ENCODE results near the gene SMIM13.

SMIM13 gene

DNA sequence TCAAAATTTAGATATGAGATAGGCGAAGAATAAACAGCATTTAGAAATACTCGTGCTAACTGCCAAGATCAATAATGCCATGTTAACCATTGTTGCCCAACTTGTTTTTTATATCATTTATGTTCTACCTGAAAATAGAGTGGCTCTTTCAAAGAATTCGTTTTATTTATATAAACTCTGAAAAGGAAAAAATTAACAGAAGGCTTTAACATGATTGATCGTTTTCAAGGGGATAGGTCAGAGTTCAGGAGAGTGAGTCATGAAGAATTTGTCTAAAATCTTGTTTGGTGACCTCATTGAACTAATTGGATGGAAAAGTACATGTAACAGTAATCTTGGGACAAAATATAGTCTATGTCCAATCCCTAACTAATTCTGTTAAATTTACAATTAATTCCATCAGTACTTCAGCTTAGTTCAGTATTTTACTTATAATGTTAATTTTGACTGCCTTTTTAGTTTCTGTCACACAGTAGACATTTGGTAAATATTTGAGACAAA lies 38.5 kb upstream of the SMIM13 start:
- H3K4me3 ChIP-seq (ENCODE audit: low read length) = no peak overlapping the region
- TF ChIP-seq, protein P1, sequence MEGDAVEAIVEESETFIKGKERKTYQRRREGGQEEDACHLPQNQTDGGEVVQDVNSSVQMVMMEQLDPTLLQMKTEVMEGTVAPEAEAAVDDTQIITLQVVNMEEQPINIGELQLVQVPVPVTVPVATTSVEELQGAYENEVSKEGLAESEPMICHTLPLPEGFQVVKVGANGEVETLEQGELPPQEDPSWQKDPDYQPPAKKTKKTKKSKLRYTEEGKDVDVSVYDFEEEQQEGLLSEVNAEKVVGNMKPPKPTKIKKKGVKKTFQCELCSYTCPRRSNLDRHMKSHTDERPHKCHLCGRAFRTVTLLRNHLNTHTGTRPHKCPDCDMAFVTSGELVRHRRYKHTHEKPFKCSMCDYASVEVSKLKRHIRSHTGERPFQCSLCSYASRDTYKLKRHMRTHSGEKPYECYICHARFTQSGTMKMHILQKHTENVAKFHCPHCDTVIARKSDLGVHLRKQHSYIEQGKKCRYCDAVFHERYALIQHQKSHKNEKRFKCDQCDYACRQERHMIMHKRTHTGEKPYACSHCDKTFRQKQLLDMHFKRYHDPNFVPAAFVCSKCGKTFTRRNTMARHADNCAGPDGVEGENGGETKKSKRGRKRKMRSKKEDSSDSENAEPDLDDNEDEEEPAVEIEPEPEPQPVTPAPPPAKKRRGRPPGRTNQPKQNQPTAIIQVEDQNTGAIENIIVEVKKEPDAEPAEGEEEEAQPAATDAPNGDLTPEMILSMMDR (conservative IDR thresholded peaks at IDR 0.05; ENCODE audit: low read depth, low read length) = no peak
- DNase-seq (ENCODE audit: low read depth) = peak; percentile 48

DNA sequence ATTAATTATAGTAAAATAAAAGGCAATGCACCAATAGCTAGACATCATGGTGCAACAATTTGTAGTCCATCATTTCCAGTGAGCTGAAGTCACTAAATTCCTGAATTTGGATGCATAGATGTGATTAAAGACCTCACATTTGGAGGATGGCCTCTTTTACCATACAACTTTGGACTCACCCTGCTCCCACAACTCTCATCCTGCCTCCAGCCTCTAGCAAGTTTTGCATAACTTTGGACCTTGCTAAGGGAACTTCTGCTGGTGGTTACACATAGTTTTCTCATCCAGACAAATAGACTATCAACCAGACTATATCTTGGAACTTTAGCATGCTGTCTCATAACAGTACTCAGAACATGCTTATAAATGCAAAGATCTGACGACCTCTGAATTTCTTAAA lies 36.8 kb upstream of the SMIM13 start:
- no peak overlapping the region for H3K4me3 ChIP-seq (ENCODE audit: low read length)
- no peak for DNase-seq (ENCODE audit: low read depth)
- TF ChIP-seq, protein P1 (conservative IDR thresholded peaks at IDR 0.05; ENCODE audit: low read depth, low read length) = no peak

DNA sequence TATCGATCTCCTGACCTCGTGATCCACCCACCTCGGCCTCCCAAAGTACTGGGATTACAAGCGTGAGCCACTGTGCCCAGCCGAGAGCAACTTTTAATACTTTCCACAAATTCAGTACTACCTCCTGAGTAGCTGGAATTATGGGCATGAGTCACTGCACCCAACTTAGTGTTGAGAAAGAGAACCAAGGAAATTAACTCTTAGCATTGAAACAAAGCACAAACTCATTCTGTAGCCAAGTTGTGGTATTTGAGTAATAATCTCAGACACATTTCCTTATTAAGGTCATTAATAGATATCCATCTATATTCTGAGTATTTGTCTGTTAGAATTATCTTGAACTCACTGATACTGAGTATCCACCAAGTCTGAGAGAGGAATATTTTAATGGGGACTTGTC lies 35.2 kb upstream of the SMIM13 start:
- no peak overlapping the region for H3K4me3 ChIP-seq (ENCODE audit: low read length)
- TF ChIP-seq, protein P1 (conservative IDR thresholded peaks at IDR 0.05; ENCODE audit: low read depth, low read length) = no peak
- no peak for DNase-seq (ENCODE audit: low read depth)

DNA sequence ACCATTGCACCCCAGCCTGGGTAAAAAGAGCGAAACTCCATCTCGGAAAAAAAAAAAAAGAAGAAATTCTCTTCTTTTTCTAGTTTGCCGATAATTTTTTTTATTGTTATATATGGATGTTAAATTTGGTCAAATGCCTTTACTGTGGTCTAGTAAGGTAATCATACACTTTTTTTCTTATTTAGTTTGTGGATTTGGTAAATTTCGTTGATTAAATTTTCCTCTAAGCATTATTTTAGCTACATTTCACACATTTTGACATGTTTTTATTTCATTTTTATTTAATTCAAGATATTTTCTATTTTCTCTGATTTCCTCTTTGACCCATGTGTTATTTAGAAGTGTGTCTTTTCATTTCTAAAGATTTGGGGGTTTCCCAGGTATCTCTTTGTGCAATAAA lies 31.6 kb upstream of the SMIM13 start:
- H3K4me3 ChIP-seq (ENCODE audit: low read length) = no peak overlapping the region
- DNase-seq (ENCODE audit: low read depth) = no peak
- TF ChIP-seq, protein P1 (conservative IDR thresholded peaks at IDR 0.05; ENCODE audit: low read depth, low read length) = no peak

DNA sequence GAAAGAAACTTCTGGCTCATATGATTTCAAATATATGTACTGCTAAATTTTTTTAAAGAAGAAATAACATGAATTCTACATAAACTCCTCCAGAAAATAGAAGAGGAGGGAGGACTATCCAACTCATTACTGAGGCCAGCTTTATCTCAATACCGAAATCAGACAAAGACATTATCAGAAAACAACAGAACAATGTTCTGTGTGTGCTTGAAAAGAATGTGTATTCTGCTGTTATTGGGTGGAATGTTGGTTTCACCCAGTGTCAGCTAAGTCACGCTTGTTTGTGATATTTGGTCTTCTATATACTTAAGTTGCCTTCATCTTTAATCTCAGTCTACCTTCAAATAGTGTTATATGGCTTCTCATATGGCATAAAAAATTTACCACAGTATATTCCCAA lies 30.9 kb upstream of the SMIM13 start:
- no peak for DNase-seq (ENCODE audit: low read depth)
- no peak overlapping the region for H3K4me3 ChIP-seq (ENCODE audit: low read length)
- TF ChIP-seq, protein P1 (conservative IDR thresholded peaks at IDR 0.05; ENCODE audit: low read depth, low read length) = no peak

DNA sequence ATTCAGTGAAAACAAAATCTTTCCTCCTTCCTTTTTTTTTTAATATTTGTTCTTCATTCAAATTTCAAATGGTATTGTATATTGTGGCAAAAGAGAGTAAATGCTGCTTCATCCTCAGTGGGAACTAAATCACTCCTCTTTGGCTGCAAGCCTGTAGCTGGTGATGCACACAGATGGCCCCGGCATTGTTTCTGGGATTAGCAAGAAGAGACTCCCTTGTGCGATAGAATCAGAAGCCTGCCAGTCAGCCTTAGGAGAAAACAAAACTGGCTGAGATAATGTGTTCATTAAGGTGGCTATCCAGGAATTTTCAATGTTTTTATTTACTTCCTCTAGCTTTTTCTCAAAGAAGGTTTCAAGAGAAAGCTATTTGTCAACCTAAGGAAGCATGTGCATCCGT lies 28.8 kb upstream of the SMIM13 start:
- no peak overlapping the region for H3K4me3 ChIP-seq (ENCODE audit: low read length)
- peak; percentile 42 for DNase-seq (ENCODE audit: low read depth)
- TF ChIP-seq, protein P1 (conservative IDR thresholded peaks at IDR 0.05; ENCODE audit: low read depth, low read length) = no peak

DNA sequence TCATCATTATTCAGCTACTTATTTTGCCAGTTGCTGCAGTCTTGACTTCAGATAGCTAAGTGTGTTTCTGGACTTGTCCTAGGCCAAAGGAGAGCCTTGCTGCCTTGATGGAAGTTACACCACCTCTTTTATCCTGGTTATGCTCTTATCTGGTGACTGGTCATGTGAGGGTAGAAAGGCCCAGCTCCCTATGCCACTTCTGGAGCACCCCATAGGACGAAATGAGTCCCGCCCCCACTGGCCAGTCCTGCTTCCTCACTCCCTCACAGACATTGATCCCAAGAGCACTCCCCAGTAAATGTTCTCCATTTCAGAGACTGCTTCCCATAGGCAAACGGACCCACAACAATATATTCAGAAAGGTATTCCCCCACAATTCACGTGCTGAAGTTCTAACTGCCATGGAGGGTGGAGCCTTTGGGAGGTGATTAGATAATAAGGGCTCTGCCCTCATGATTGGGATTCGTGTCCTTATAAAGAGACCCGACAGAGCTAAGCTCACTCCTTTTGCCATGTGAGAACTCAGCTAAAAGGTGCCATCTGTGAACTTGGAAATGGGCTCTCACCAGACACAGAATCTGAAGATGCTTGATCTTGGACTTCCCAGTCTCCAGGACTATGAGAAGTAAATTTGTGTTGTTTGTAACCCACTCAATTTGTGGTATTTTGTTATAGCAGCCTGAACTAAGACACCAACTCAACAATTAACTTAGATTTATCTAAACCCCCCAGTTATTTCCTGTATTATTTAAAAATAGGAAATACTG lies 28.0 kb upstream of the SMIM13 start:
- no peak for DNase-seq (ENCODE audit: low read depth)
- TF ChIP-seq, protein P1 (conservative IDR thresholded peaks at IDR 0.05; ENCODE audit: low read depth, low read length) = no peak

More for the DNA sequence above, 28.0 kb upstream of the SMIM13 start:
- H3K4me3 ChIP-seq (ENCODE audit: low read length) = no peak overlapping the region

Data from retinal pigment epithelial cell (primary cell).